ENCODE data around the gene TJP2.

The TJP2 gene

DNA sequence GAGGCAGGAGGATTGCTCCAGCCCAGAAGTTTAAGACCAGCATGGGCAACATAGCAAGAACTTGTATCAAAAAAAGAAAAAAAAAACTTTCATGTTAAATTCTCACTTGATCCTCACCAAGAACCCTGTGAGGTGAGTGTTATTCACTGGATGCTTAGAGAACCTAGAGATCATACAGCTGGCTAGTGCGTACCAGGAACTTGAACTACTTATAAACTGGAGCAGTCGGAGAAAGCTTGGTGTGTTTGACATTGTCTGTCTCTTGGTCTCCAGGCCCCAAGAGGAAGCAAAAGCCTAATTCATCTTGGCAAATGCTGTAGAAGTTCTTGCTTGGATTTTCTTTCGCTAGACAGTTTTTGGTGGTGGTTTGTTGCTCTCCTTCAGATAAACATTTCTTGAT is 18.1 kb downstream of the TJP2 start:
- no peaks in the 10 kb centered on the region for H3K27me3 Mint-ChIP-seq
- ATAC-seq: no peak
- H3K4me3 Mint-ChIP-seq: no peak overlapping the region
- peaks cover 4% of the 10 kb centered on the region for H3K4me1 Mint-ChIP-seq
- DNase-seq: no peak
- H3K9me3 Mint-ChIP-seq: no peaks in the 10 kb centered on the region
- no peaks in the 10 kb centered on the region for H3K36me3 Mint-ChIP-seq (ENCODE audit: low read depth)
- H3K27ac Mint-ChIP-seq: no peak overlapping the region

DNA sequence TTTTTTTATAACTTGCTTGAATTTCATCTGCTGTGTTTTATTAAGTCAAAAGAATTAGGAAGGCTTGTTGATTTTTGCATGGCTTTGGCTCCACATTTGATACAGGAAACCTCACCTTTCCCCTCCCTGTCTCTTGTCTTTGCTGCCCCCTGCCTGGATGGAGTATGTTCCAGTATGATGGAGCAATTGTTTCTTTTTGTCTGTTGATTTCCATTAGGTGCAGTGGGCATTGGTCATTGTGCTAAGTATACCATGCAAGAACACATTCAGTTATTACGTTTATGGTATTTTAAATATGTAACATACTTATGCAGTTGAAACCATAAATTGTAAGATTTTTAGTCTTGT is 19.6 kb downstream of the TJP2 start:
- DNase-seq: no peak

DNA sequence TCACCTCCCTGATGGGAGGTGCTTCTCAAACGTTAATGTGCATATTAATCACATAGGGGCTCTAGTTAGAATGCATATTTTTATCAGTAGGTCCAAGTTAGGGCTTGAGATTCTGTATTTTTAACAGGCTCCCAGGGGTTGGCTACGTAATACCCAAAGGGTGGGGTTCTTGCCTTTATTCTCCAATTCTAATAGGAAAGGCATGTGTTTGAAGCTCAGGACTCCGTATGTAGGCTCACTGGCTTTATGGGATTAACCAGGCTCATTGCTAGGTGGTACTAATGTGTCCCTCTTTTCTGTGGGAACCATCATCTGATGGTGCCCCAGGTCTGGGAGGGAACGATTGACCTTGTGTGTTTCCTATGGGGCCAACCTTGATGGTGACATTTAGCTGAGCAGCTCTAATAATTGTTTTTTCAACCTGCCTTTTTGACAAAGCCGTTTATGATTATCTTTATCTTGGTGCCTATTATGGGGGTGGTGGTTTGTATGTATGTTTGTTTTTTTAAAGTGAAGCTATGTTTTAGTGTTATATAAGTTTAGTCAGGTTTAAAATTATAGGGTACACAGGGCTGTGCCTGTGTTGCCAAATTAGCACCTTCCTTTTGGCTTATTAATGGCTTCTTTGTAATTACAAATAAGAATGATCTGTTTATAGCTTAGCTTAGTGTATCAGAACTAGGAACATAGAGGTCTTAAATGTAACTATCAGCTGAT is 20.8 kb downstream of the TJP2 start:
- DNase-seq (no peak), ATAC-seq (no peak)
- Mint-ChIP-seq H3K36me3 (ENCODE audit: low read depth) (no peaks in the 10 kb centered on the region), H3K4me1 (peaks cover under 1% of the 10 kb centered on the region), H3K4me3 (no peak overlapping the region), H3K27ac (no peak overlapping the region), H3K9me3 (no peaks in the 10 kb centered on the region), H3K27me3 (no peaks in the 10 kb centered on the region)

More for the DNA sequence above, 19.6 kb downstream of the TJP2 start:
- Mint-ChIP-seq H3K9me3 (no peaks in the 10 kb centered on the region), H3K4me1 (no peaks in the 10 kb centered on the region), H3K27me3 (no peaks in the 10 kb centered on the region), H3K36me3 (ENCODE audit: low read depth) (no peaks in the 10 kb centered on the region), H3K27ac (no peak overlapping the region), H3K4me3 (no peak overlapping the region)
- ATAC-seq: no peak

- H3K4me1 Mint-ChIP-seq: peaks cover 5% of the 10 kb centered on the region
- H3K9me3 Mint-ChIP-seq: no peaks in the 10 kb centered on the region
- ATAC-seq: no peak
- no peak overlapping the region for H3K27ac Mint-ChIP-seq
- H3K4me3 Mint-ChIP-seq: no peak overlapping the region
- DNase-seq: no peak
- H3K27me3 Mint-ChIP-seq: no peaks in the 10 kb centered on the region
- no peaks in the 10 kb centered on the region for H3K36me3 Mint-ChIP-seq (ENCODE audit: low read depth)
Observed at GRCh38 chr9:69195668-69196067, 21.6 kb downstream of the TJP2 start.

- DNase-seq: no peak
- no peaks in the 10 kb centered on the region for H3K9me3 Mint-ChIP-seq
- no peaks in the 10 kb centered on the region for H3K36me3 Mint-ChIP-seq (ENCODE audit: low read depth)
- ATAC-seq: no peak
- H3K27ac Mint-ChIP-seq: no peak overlapping the region
- no peak overlapping the region for H3K4me3 Mint-ChIP-seq
- H3K27me3 Mint-ChIP-seq: no peaks in the 10 kb centered on the region
- peaks cover 7% of the 10 kb centered on the region for H3K4me1 Mint-ChIP-seq
Observed at GRCh38 chr9:69197687-69198086, 23.6 kb downstream of the TJP2 start.

DNA sequence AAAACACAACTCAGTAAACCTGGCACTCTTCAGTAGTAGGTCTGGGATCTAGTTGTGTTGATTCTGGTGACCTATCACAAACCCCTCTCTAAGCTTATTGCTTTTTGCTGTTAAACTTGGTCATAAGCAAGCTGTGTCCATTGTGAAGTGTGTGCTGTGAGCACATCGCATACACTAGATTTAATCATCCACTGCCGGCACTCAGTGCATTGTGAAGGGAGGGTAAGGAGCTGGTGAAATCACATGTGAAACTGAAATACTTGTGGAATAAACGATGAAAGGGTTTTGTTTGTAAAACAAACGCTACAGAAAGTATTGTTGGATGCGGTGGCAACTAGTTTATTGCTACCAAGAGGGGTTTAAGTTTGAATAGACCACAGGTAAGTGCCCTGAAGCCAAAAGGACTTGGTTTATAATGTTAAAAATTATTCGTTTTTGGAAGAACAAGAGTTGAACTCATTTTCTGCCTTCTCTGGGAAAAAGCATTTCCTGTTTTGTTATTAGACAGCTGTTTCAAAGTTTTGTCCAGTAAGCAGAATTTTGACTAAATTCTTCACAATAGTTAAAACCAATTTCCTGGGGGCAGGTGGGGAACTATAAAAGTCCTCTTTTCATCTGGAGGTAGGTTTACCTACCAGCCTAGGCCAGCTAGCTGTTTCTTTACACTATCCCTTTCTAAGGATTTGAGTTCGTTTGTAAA is 24.6 kb downstream of the TJP2 start:
- Mint-ChIP-seq H3K27ac (no peak overlapping the region), H3K36me3 (ENCODE audit: low read depth) (no peaks in the 10 kb centered on the region), H3K4me3 (no peak overlapping the region), H3K27me3 (no peaks in the 10 kb centered on the region), H3K9me3 (no peaks in the 10 kb centered on the region), H3K4me1 (peaks cover 7% of the 10 kb centered on the region)
- ATAC-seq (no peak), DNase-seq (no peak)

DNA sequence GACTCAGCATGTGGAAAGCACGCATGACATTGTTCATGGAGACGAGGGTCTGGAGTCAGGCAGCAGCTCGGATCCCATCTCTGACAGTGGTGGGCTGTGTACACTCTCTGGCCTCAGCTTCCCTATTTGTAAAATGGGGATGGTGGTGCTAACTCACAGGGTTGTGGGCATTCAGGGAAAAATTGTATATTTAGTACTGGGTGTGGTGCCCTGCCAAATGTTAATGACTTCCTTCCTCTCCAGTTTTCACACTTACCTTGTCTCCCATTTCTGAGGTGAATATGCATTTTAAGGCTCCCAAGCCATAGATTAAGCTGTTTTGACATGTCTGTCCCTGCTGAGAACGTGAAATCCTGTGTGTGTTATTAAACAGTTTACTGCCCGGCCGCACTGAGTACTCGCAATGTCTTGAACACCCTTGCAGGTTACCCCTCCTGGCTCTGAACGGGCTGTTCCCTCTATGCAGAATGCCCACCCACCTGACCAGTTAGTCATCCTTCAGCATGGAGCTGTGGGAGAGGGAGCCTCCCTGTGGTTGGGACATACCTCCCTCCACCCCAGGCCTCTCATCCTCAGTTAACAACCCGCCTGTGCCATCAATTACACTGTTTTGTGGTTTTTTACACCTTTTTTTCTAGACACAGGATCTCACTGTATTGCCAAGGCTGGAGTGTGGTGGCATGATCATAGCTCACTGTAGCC is 25.8 kb downstream of the TJP2 start:
- Mint-ChIP-seq H3K27me3 (no peaks in the 10 kb centered on the region), H3K4me1 (peaks cover 7% of the 10 kb centered on the region), H3K9me3 (no peaks in the 10 kb centered on the region), H3K36me3 (ENCODE audit: low read depth) (no peaks in the 10 kb centered on the region), H3K4me3 (no peak overlapping the region), H3K27ac (no peak overlapping the region)
- ATAC-seq (peak; percentile 46), DNase-seq (no peak)

GRCh38 chr9:69202556-69202955 is 28.5 kb downstream of the TJP2 start:
- ATAC-seq (no peak), DNase-seq (no peak)
- H3K9me3 Mint-ChIP-seq: no peaks in the 10 kb centered on the region
- no peaks in the 10 kb centered on the region for H3K36me3 Mint-ChIP-seq (ENCODE audit: low read depth)
- peaks cover 7% of the 10 kb centered on the region for H3K4me1 Mint-ChIP-seq
- no peaks in the 10 kb centered on the region for H3K27me3 Mint-ChIP-seq
- no peak overlapping the region for H3K27ac Mint-ChIP-seq
- no peak overlapping the region for H3K4me3 Mint-ChIP-seq

DNA sequence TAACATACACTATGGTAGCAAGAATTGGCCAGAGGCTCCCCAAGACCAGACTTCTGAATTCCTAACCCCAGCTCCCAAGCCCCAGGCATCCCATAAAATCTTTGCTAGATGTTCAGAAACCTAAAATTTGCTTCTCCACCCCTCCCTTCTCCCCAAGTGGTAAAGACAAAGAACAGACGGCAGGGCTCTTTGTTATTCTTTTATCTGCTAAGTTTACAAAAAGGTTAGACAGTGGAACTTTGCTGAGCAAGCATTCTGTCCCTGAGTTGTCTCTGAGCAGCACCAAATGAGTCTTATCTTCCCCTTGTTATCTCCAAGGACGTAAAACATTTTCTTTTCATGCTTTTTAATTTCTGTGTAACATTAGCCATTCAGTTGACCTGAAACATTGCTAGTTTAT is 30.2 kb downstream of the TJP2 start:
- Mint-ChIP-seq H3K9me3 (no peaks in the 10 kb centered on the region), H3K27ac (no peak overlapping the region), H3K27me3 (no peaks in the 10 kb centered on the region), H3K36me3 (ENCODE audit: low read depth) (no peaks in the 10 kb centered on the region), H3K4me1 (peaks cover 7% of the 10 kb centered on the region), H3K4me3 (no peak overlapping the region)
- no peak for DNase-seq
- ATAC-seq: no peak

- no peaks in the 10 kb centered on the region for H3K27me3 Mint-ChIP-seq
- H3K27ac Mint-ChIP-seq: no peak overlapping the region
- peaks cover 6% of the 10 kb centered on the region for H3K4me1 Mint-ChIP-seq
- H3K36me3 Mint-ChIP-seq (ENCODE audit: low read depth): no peaks in the 10 kb centered on the region
- no peak overlapping the region for H3K4me3 Mint-ChIP-seq
- H3K9me3 Mint-ChIP-seq: no peaks in the 10 kb centered on the region
- DNase-seq (no peak), ATAC-seq (no peak)
Observed at GRCh38 chr9:69204849-69205248, 30.8 kb downstream of the TJP2 start.

DNA sequence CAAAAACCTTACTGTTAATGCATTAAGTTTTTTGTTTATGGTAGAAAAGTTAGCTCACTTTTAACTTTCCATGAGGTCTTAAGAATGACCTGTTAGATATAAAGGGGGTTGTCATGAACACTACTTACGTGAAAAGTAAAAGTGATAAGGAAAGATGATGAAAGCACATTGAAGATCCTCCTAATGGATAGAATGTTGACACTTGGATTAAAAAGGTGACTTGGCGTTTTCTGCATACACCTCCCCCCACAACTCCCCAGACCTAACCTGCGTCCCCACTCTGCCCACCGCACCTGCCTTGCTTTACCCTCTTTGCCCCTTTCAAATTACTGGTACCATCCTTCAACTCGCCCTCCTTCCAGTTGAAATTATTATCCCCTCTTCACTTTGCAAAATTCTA is 32.0 kb downstream of the TJP2 start:
- Mint-ChIP-seq H3K27ac (no peak overlapping the region), H3K36me3 (ENCODE audit: low read depth) (no peaks in the 10 kb centered on the region), H3K27me3 (no peaks in the 10 kb centered on the region), H3K4me3 (no peak overlapping the region), H3K4me1 (no peaks in the 10 kb centered on the region), H3K9me3 (no peaks in the 10 kb centered on the region)
- ATAC-seq (no peak), DNase-seq (no peak)

DNA sequence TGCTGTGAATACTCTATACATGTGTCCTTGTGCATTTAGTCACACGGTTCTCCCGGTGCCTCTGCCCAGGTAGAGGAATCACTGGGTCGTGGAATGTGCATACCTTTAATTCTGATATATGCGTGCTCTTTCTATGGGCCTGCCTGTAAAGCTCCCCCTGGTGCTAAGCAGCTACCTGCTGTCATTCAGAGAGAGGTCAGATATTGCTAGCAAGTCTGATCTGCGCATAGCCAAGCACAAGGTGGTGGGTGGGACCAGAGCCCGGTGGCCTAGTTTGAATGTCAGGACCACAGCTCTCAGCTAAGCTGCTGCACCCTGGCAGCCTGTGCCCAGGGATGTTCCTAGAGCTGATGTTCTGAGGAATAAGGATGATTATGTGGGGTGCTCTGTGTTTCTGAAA is 33.4 kb downstream of the TJP2 start:
- no peak overlapping the region for H3K4me3 Mint-ChIP-seq
- no peaks in the 10 kb centered on the region for H3K36me3 Mint-ChIP-seq (ENCODE audit: low read depth)
- peaks cover 2% of the 10 kb centered on the region for H3K4me1 Mint-ChIP-seq
- no peaks in the 10 kb centered on the region for H3K27me3 Mint-ChIP-seq
- H3K9me3 Mint-ChIP-seq: no peaks in the 10 kb centered on the region
- no peak for ATAC-seq
- DNase-seq: no peak
- H3K27ac Mint-ChIP-seq: no peak overlapping the region

GRCh38 chr9:69211424-69212036 is 37.5 kb downstream of the TJP2 start:
- ATAC-seq: no peak
- no peaks in the 10 kb centered on the region for H3K9me3 Mint-ChIP-seq

GRCh38 chr9:69213647-69214046 is 39.6 kb downstream of the TJP2 start:
- no peak for ATAC-seq
- no peaks in the 10 kb centered on the region for H3K36me3 Mint-ChIP-seq (ENCODE audit: low read depth)
- H3K9me3 Mint-ChIP-seq: no peaks in the 10 kb centered on the region
- DNase-seq: no peak
- peaks cover 2% of the 10 kb centered on the region for H3K4me1 Mint-ChIP-seq
- H3K27ac Mint-ChIP-seq: no peak overlapping the region
- H3K4me3 Mint-ChIP-seq: no peak overlapping the region
- H3K27me3 Mint-ChIP-seq: no peaks in the 10 kb centered on the region

More at GRCh38 chr9:69211424-69212036, 37.5 kb downstream of the TJP2 start:
- H3K27ac Mint-ChIP-seq: no peak overlapping the region
- H3K4me1 Mint-ChIP-seq: peaks cover 2% of the 10 kb centered on the region
- no peaks in the 10 kb centered on the region for H3K27me3 Mint-ChIP-seq
- no peak overlapping the region for H3K4me3 Mint-ChIP-seq
- H3K36me3 Mint-ChIP-seq (ENCODE audit: low read depth): no peaks in the 10 kb centered on the region
- DNase-seq: no peak

GRCh38 chr9:69214939-69215338 is 40.9 kb downstream of the TJP2 start:
- Mint-ChIP-seq H3K4me3 (no peak overlapping the region), H3K9me3 (no peaks in the 10 kb centered on the region), H3K36me3 (ENCODE audit: low read depth) (no peaks in the 10 kb centered on the region), H3K27ac (no peak overlapping the region), H3K4me1 (peaks cover 2% of the 10 kb centered on the region), H3K27me3 (no peaks in the 10 kb centered on the region)
- DNase-seq (no peak), ATAC-seq (no peak)
